Activated CD4-positive, alpha-beta T cell treated with anti-CD3 and anti-CD28 coated beads for 1 hour (primary cell): ENCODE data around the gene ARMC2.

Experiments used
- DNase-seq: peaks from one replicate; pipeline ENCODE4 v3.0.0-alpha.2; 2020

ARMC2 gene

GRCh38 chr6:108996208-108996607 lies 148.0 kb downstream of the ARMC2 start:
- DNase-seq = no peak

GRCh38 chr6:108998485-108998884 lies 150.3 kb downstream of the ARMC2 start:
- DNase-seq = no peak

- DNase-seq = no peak
Measured at GRCh38 chr6:108999428-108999827, 151.2 kb downstream of the ARMC2 start.

- DNase-seq = no peak
Measured at GRCh38 chr6:109000289-109000688, 152.1 kb downstream of the ARMC2 start.

GRCh38 chr6:109001291-109001894 lies 153.2 kb downstream of the ARMC2 start:
- DNase-seq = no peak

GRCh38 chr6:109002051-109002697 lies 154.0 kb downstream of the ARMC2 start:
- DNase-seq = no peak

GRCh38 chr6:109002882-109003281 lies 154.7 kb downstream of the ARMC2 start:
- no peak for DNase-seq

- no peak for DNase-seq
Measured at GRCh38 chr6:109006818-109007217, 158.6 kb downstream of the ARMC2 start.

GRCh38 chr6:109007521-109007920 lies 159.3 kb downstream of the ARMC2 start:
- no peak for DNase-seq

- DNase-seq = no peak
Measured at GRCh38 chr6:109008054-109008453, 159.8 kb downstream of the ARMC2 start.

- DNase-seq = no peak
Measured at GRCh38 chr6:109008537-109009235, 160.5 kb downstream of the ARMC2 start.

- peak; percentile 85 for DNase-seq
Measured at GRCh38 chr6:109009236-109009961, 161.2 kb downstream of the ARMC2 start.

- no peak for DNase-seq
Measured at GRCh38 chr6:109009962-109010704, 161.9 kb downstream of the ARMC2 start.

GRCh38 chr6:109010705-109011102 lies 162.5 kb downstream of the ARMC2 start:
- no peak for DNase-seq

- DNase-seq = no peak
Measured at GRCh38 chr6:109013656-109014305, 165.6 kb downstream of the ARMC2 start.

GRCh38 chr6:109014606-109015005 lies 166.4 kb downstream of the ARMC2 start:
- DNase-seq = no peak

- no peak for DNase-seq
Measured at GRCh38 chr6:109015176-109015575, 167.0 kb downstream of the ARMC2 start.

GRCh38 chr6:109019911-109020310 lies 171.7 kb downstream of the ARMC2 start:
- no peak for DNase-seq

GRCh38 chr6:109021870-109022269 lies 173.6 kb downstream of the ARMC2 start:
- no peak for DNase-seq

GRCh38 chr6:109023356-109023925 lies 175.2 kb downstream of the ARMC2 start:
- no peak for DNase-seq
